ENCODE results near the gene CCDC57. TPM values are rescaled to one million over a fixed set of nuclear protein-coding genes. Genes with fewer than 3 reads are reported as not detected.

The CCDC57 gene
- total RNA-seq, 1 donor from 2014 or later = 56.6 TPM

DNA sequence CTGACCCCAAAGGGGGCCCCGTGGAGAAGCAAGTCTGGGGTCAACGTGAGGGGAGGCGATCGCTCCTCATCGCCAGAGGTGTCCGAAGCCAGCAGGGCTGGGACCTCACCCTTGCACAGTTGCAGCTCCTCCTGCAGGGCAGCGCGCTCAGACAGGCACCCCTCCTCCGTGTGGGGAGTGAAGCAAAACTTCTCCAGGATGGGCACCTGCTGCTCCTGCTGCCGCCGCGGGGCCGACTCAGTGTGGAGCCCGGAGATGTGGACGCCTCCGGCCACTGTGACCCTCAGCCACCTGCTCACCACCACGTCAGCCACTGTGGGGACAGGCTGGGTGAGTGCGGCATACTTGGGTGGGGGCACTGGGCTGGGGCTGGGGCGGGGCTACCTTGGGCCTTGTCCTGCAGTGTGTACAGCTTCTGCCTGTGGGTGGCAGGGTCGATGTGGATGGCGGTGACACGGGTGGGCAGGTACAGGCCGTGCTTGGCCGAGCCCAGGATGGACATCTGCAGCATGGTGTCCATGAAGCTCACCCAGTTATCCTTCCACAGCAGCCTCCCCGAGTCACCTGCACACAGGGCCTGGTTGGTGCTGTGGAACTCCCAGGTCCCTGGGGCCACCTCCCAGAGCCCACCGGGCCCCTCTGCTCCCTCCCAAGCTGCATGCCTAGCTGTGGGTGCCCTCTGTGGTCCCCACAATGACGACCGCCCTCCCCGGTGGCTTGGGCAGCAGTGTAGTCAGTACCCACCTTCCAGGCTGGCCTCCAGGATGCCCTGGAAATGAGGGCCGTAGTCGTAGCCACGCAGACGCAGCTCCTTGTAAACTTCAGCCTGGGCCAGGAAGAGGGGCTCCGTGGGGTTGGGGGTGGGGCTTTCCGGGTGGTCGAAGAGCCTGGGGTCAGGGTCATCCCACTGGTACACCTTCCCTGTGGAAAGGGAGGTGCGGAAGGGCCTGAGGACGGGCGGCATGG is 125.4 kb downstream of the CCDC57 start:
- Mint-ChIP-seq H3K36me3 (ENCODE audit: low read depth) (peaks cover 61% of the 10 kb centered on the region), H3K27ac (no peak overlapping the region), H3K27me3 (no peaks in the 10 kb centered on the region), H3K9me3 (no peaks in the 10 kb centered on the region), H3K4me1 (no peaks in the 10 kb centered on the region), H3K4me3 (no peak overlapping the region)
- intact Hi-C loops (cut with micrococcal nuclease) = no loop called here
- POLR2A ChIA-PET = interaction anchor here (0.5 to 1.4 kb wide), 2 partner anchors 50 to 92 kb away, joined by 3 read pairs; partner anchors contain the start of gene DCXR
- DNase-seq (no peak), ATAC-seq (ENCODE audit: low read depth) (no peak)
- TF ChIP-seq, protein P1, sequence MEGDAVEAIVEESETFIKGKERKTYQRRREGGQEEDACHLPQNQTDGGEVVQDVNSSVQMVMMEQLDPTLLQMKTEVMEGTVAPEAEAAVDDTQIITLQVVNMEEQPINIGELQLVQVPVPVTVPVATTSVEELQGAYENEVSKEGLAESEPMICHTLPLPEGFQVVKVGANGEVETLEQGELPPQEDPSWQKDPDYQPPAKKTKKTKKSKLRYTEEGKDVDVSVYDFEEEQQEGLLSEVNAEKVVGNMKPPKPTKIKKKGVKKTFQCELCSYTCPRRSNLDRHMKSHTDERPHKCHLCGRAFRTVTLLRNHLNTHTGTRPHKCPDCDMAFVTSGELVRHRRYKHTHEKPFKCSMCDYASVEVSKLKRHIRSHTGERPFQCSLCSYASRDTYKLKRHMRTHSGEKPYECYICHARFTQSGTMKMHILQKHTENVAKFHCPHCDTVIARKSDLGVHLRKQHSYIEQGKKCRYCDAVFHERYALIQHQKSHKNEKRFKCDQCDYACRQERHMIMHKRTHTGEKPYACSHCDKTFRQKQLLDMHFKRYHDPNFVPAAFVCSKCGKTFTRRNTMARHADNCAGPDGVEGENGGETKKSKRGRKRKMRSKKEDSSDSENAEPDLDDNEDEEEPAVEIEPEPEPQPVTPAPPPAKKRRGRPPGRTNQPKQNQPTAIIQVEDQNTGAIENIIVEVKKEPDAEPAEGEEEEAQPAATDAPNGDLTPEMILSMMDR (IDR thresholded peaks at IDR 0.05) = no peak
- CTCF ChIA-PET = no interaction called here

DNA sequence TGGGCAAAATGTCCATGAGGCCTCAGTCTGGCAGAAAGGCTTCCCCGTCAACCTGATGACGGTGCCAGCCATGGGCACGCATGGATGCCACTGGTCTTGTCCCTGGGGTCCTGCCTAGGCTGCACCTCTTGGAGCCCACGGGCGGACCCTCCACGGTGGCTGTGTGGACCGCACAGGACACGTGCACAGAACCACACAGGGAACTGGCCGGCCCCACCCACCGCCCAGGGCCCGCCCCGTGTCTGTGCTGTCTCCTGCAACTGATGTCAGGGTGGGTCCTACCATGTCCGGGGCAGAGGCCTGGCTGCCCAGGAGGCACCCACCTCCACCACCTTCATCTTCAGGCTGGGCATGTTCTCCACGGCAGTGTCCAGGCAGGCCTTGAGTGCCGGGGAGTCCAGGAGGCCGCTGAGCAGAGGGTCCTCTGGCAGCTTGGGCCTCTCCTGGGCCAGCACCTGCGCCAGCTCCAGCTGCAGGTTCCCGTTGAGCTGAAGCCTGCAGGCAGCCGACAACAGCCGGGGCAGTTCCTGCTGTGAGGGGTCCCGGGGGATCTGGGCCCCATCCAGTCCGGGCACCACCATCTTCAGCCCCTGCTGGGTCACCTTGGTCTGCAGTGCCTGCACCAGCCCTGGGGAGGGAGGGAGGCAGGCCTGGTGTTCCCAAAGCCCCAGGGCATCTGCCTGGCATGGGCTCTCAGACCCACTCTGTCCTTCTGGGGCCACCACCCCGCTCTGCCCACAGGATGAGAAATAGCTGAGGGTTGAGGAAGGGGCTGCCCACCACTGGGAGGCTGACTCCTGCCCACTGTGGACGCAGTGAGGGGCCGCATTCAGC is 126.5 kb downstream of the CCDC57 start:
- no peaks in the 10 kb centered on the region for H3K27me3 Mint-ChIP-seq
- H3K36me3 Mint-ChIP-seq (ENCODE audit: low read depth) = peaks cover 62% of the 10 kb centered on the region
- CTCF ChIA-PET = no interaction called here
- POLR2A ChIA-PET = interaction anchor here (1.4 kb wide), 1 partner anchor 49 kb away, joined by 3 read pairs; the partner anchor contains the start of gene DCXR
- H3K9me3 Mint-ChIP-seq = no peaks in the 10 kb centered on the region
- no peak for ATAC-seq (ENCODE audit: low read depth)
- no peaks in the 10 kb centered on the region for H3K4me1 Mint-ChIP-seq
- TF ChIP-seq, protein P1 (IDR thresholded peaks at IDR 0.05) = no peak
- no peak for DNase-seq
- H3K27ac Mint-ChIP-seq = no peak overlapping the region
- intact Hi-C loops (cut with micrococcal nuclease) = no loop called here
- no peak overlapping the region for H3K4me3 Mint-ChIP-seq

DNA sequence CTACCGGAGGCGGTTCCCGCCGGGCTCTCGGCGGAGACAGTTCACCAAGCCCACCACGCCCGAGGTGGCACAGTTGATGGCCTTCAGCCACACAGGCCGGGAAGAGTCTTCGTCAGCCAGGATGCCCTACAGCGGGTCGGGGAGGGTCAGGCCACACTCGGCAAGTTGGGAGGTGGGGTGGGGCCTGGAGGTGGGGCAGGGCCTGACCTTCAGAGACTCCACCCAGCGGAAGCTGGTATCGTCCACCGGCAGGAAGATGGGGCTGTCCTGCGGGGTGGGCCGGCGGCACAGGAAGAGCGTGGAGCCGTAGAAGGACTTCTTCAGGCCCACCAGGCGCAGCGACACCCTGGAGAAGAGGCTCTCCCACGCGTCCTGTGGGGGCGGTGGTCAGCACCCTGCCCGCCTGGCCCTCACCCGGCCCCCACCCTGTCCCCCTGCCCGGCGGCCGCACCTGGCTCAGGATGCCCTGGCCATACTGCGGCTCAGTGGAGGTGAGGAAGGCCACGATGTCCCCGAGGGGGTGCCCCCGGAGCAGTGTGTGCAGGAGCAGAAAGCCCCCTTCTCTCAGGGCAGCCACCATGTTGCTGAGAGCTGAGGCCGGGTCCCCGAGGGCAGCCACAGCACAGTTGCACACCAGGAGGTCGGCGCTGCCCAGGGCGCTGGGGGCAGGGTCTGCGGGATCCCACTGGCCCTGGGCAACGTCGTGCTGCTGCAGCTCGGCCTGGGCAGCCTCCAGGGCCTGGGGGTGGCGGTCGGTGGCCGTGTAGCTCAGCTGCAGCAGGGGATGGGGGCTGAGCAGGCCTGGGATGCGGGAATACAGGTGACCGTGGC is 127.4 kb downstream of the CCDC57 start:
- Mint-ChIP-seq H3K4me3 (no peak overlapping the region), H3K36me3 (ENCODE audit: low read depth) (peaks cover 59% of the 10 kb centered on the region), H3K27me3 (no peaks in the 10 kb centered on the region), H3K9me3 (no peaks in the 10 kb centered on the region), H3K27ac (no peak overlapping the region), H3K4me1 (no peaks in the 10 kb centered on the region)
- ATAC-seq (ENCODE audit: low read depth) (no peak), DNase-seq (no peak)
- TF ChIP-seq, protein P1 (IDR thresholded peaks at IDR 0.05) = no peak
- POLR2A ChIA-PET = no interaction called here
- intact Hi-C loops (cut with micrococcal nuclease) = no loop called here
- CTCF ChIA-PET = no interaction called here

DNA sequence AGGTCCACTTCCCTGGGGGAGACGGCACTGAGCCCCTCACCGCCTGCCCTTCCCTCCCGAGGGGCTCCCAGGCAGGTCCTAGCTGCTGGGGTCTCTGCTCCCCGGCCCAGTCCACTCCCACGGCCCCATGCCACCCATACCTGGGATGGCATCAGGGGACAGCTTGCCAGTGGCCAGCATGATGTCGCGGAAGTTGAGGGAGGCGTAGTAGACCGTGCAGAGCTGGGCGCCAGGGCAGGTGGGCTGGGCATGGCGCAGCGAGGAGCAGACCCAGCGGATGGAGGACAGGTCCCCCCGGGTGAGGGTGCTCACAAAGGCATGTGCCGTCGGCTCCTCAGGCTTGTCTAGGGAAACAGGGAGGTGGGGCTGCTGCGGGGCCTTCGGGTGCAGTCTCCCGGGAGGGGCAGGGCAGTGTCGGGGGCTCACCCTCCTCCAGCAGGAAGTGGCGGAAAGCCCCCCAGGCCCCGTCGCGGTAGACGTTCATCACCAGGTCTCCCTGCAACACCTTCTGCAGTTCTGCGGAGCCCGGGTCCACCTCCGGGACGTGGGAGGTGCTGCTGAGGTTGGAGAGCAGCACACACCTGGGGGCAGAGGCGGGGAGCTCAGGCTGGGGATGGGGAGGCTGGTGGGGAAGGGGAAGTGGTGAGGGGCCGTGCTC is 128.1 kb downstream of the CCDC57 start:
- Mint-ChIP-seq H3K36me3 (ENCODE audit: low read depth) (peaks cover 63% of the 10 kb centered on the region), H3K27me3 (no peaks in the 10 kb centered on the region), H3K9me3 (no peaks in the 10 kb centered on the region), H3K4me1 (no peaks in the 10 kb centered on the region), H3K4me3 (no peak overlapping the region), H3K27ac (no peak overlapping the region)
- DNase-seq (no peak), ATAC-seq (ENCODE audit: low read depth) (no peak)
- POLR2A ChIA-PET = no interaction called here
- TF ChIP-seq, protein P1 (IDR thresholded peaks at IDR 0.05) = no peak
- CTCF ChIA-PET = no interaction called here
- intact Hi-C loops (cut with micrococcal nuclease) = no loop called here

Measured in activated B cell treated with CpG ODN at 0.5 μM for 24 hours (primary cell).